ENCODE measurements around the gene UPK3A. TPM values are rescaled to one million over a fixed set of nuclear protein-coding genes. Genes with fewer than 3 reads are reported as not detected.

Gene UPK3A
- total RNA-seq, 1 experiment from 2014 or later, result 1.0 TPM

- H4K20me1 ChIP-seq (ENCODE audit: insufficient read depth), result no peaks in the 10 kb centered on the region
- TF ChIP-seq, protein P1, sequence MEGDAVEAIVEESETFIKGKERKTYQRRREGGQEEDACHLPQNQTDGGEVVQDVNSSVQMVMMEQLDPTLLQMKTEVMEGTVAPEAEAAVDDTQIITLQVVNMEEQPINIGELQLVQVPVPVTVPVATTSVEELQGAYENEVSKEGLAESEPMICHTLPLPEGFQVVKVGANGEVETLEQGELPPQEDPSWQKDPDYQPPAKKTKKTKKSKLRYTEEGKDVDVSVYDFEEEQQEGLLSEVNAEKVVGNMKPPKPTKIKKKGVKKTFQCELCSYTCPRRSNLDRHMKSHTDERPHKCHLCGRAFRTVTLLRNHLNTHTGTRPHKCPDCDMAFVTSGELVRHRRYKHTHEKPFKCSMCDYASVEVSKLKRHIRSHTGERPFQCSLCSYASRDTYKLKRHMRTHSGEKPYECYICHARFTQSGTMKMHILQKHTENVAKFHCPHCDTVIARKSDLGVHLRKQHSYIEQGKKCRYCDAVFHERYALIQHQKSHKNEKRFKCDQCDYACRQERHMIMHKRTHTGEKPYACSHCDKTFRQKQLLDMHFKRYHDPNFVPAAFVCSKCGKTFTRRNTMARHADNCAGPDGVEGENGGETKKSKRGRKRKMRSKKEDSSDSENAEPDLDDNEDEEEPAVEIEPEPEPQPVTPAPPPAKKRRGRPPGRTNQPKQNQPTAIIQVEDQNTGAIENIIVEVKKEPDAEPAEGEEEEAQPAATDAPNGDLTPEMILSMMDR (conservative IDR thresholded peaks at IDR 0.05), result no peak
- no peak for TF ChIP-seq EZH2 (IDR thresholded peaks at IDR 0.05; ENCODE audit: low read depth)
- ChIA-PET POLR2A (ENCODE audit: unreplicated experiment) (no interaction called here), CTCF (no interaction called here)
- peaks cover 37% of the 10 kb centered on the region for H3K36me3 ChIP-seq (ENCODE audit: low read depth)
- intact Hi-C loops (cut with micrococcal nuclease; ENCODE audit: unreplicated experiment), result no loop called here
- no peak overlapping the region for H2AFZ ChIP-seq
- H3F3A ChIP-seq (ENCODE audit: insufficient read depth, low read depth), result no peaks in the 10 kb centered on the region
- no peak overlapping the region for H3K27ac ChIP-seq
- no peaks in the 10 kb centered on the region for H3K9me3 ChIP-seq (ENCODE audit: insufficient read depth, low read depth)
- no peaks in the 10 kb centered on the region for H3K9me2 ChIP-seq (ENCODE audit: insufficient read depth)
- H3K4me3 ChIP-seq, result no peak overlapping the region
- no TSS peak for BruUV-seq (replicated peaks)
- no peaks in the 10 kb centered on the region for H3K79me2 ChIP-seq (ENCODE audit: low read depth)
- no peaks in the 10 kb centered on the region for H3K27me3 ChIP-seq (ENCODE audit: insufficient read depth, low read depth)
- no peak overlapping the region for H3K4me2 ChIP-seq
- no peak for DNase-seq
- no peaks in the 10 kb centered on the region for H3K4me1 ChIP-seq (replicated peaks; ENCODE audit: insufficient read depth)
Measured at GRCh38 chr22:45331486-45331885, 46.7 kb downstream of the UPK3A start.

- Histone ChIP-seq H3K4me1 (replicated peaks; ENCODE audit: insufficient read depth) (no peaks in the 10 kb centered on the region), H3K4me2 (no peak overlapping the region), H3K4me3 (no peak overlapping the region), H3K79me2 (ENCODE audit: low read depth) (no peaks in the 10 kb centered on the region), H4K20me1 (ENCODE audit: insufficient read depth) (no peaks in the 10 kb centered on the region; the same call in 1 of the 2 replicates), H3K27me3 (ENCODE audit: insufficient read depth, low read depth) (no peaks in the 10 kb centered on the region), H3F3A (ENCODE audit: insufficient read depth, low read depth) (no peaks in the 10 kb centered on the region), H3K36me3 (ENCODE audit: low read depth) (peaks cover 42% of the 10 kb centered on the region), H3K9me3 (ENCODE audit: insufficient read depth, low read depth) (no peaks in the 10 kb centered on the region), H3K27ac (no peak overlapping the region), H3K9me2 (ENCODE audit: insufficient read depth) (no peaks in the 10 kb centered on the region), H2AFZ (no peak overlapping the region)
- BruUV-seq (replicated peaks), result no TSS peak
- TF ChIP-seq EZH2 (IDR thresholded peaks at IDR 0.05; ENCODE audit: low read depth), result no peak
- TF ChIP-seq, protein P1 (conservative IDR thresholded peaks at IDR 0.05), result no peak
- intact Hi-C loops (cut with micrococcal nuclease; ENCODE audit: unreplicated experiment), result no loop called here
- DNase-seq, result no peak
- CTCF ChIA-PET, result no interaction called here
- POLR2A ChIA-PET (ENCODE audit: unreplicated experiment), result no interaction called here
Measured at GRCh38 chr22:45332001-45332400, 47.3 kb downstream of the UPK3A start.

DNA sequence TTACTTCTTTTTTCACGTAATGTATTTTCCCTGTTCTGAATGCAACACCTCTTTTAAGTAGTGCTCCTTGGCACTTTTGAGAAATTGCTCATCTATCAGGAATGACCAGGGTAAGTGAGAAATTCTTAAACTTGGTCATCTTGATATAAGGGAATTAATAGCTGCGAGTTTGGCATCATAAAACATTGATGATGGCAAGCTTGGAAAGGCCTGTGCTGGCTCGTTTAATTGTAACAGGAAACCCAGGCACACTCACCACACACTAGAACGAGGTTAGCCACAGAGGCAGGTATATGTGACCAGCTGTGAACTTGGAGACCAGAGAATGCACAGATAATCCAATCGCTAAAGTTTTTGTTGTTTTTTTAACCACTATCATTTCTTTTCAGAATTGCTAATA, 49.3 kb downstream of the UPK3A start:
- Histone ChIP-seq H3K4me3 (no peak overlapping the region), H3K36me3 (ENCODE audit: low read depth) (peaks cover 39% of the 10 kb centered on the region), H2AFZ (no peak overlapping the region), H3K27ac (no peak overlapping the region), H3F3A (ENCODE audit: insufficient read depth, low read depth) (no peaks in the 10 kb centered on the region), H3K4me1 (replicated peaks; ENCODE audit: insufficient read depth) (no peaks in the 10 kb centered on the region), H4K20me1 (ENCODE audit: insufficient read depth) (no peaks in the 10 kb centered on the region; the same call in 1 of the 2 replicates), H3K79me2 (ENCODE audit: low read depth) (no peaks in the 10 kb centered on the region), H3K27me3 (ENCODE audit: insufficient read depth, low read depth) (no peaks in the 10 kb centered on the region), H3K9me2 (ENCODE audit: insufficient read depth) (no peaks in the 10 kb centered on the region), H3K9me3 (ENCODE audit: insufficient read depth, low read depth) (no peaks in the 10 kb centered on the region), H3K4me2 (no peak overlapping the region)
- ChIA-PET CTCF (no interaction called here), POLR2A (ENCODE audit: unreplicated experiment) (interaction anchor here (0.6 kb wide), 1 partner anchor 484 kb away, joined by 5 read pairs; no protein-coding TSS in a partner anchor)
- intact Hi-C loops (cut with micrococcal nuclease; ENCODE audit: unreplicated experiment), result no loop called here
- no peak for TF ChIP-seq EZH2 (IDR thresholded peaks at IDR 0.05; ENCODE audit: low read depth)
- TF ChIP-seq, protein P1 (conservative IDR thresholded peaks at IDR 0.05), result no peak
- DNase-seq, result no peak
- no TSS peak for BruUV-seq (replicated peaks)
